HG03066 (cell line): Measurements from ENCODE around the gene ABLIM2.
"Not testable (repeated sequence)": the region's sequence is repeated elsewhere in the genome, so short reads cannot be mapped to it uniquely, and the experiment has no call there.

Source experiments
- ATAC-seq: cut with Tn5 transposase; IDR thresholded peaks from one replicate; pipeline ENCODE4 v1.9.1; 2021; ENCODE audit warnings: low read depth; ENCODE audit not compliant: unreplicated experiment

Gene ABLIM2

GRCh38 chr4:7955393-7955792 is 203.2 kb downstream of the ABLIM2 start:
- no peak for ATAC-seq

DNA sequence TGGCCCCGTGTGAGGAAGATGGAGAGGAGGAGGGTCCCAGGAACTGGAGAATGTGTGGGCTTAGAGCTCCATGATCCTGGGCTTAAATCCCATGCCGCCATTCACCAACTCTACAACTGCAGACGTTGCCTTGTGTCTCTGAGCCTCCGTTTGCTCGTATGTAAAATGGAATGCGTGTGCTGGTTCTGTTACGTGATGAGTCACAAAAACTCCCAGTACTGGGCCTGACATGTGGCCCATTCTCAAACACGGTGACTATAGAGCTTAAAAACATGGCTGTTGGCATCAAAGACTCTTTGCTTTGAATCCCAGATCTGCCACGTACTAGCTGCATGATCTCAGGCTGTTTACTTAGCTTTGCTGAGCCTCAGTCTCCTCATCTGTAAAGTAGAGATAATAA is 206.0 kb downstream of the ABLIM2 start:
- no peak for ATAC-seq

- no peak for ATAC-seq
These were observed 208.1 kb downstream of the ABLIM2 start for GRCh38 chr4:7950301-7951092.

DNA sequence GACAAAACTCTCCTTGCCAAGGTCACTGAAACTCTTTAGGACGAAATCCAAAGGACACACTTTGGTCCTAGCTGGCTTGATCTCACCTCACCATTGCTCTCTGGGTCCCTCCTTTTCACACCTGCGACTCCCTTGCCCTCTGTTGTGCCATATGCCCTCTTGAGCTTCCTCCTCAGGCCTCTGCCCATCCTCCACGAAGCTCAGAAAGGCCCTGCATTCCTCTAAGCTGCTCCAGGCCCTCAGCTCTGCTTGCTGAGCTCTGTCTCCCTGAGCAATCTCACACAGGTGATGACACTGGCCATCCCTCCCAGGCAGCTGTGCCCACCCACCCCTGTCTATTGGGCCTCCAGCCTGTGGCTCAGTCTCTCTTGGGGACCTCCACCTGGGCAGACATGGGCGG is 208.9 kb downstream of the ABLIM2 start:
- ATAC-seq: no peak

GRCh38 chr4:7947927-7948326 is 210.7 kb downstream of the ABLIM2 start:
- no peak for ATAC-seq

DNA sequence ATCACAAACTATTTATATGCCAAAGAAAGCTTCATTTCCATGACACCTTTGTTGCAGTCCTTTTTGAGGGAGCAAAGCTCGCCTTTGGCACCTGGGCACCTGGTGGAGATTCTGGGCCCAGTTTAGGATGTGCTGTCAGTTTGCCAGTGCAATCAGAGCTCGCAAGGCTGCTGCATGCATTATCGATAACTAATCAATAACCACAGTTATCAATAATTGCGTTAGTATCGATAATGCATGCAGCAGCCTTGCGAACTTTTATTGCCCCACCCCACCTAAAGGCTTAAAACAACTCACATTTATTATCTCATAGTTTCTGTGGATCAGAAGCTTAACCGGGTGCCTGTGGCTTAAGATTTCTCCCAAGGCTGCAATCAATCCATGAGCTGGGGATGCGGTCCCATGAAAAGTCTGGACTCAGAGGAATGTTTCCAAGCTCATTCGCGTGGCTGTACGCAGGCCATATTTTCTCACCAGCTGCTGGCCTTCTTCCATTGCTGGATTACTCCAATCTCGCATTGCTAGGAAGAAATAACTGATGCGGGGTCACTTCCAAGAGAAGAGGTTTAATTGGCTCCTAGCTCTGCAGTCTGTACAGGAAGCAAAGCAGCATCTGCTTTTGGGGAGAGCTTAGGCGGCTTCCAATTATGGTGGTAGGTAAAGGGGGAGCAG is 212.8 kb downstream of the ABLIM2 start:
- no peak for ATAC-seq

- ATAC-seq: no peak
These were observed 213.9 kb downstream of the ABLIM2 start for GRCh38 chr4:7944599-7945220.

- ATAC-seq: not testable (repeated sequence)
These were observed 214.9 kb downstream of the ABLIM2 start for GRCh38 chr4:7943688-7944087.

GRCh38 chr4:7943211-7943610 is 215.4 kb downstream of the ABLIM2 start:
- ATAC-seq: no peak

- ATAC-seq: no peak
These were observed 216.6 kb downstream of the ABLIM2 start for GRCh38 chr4:7941965-7942496.

DNA sequence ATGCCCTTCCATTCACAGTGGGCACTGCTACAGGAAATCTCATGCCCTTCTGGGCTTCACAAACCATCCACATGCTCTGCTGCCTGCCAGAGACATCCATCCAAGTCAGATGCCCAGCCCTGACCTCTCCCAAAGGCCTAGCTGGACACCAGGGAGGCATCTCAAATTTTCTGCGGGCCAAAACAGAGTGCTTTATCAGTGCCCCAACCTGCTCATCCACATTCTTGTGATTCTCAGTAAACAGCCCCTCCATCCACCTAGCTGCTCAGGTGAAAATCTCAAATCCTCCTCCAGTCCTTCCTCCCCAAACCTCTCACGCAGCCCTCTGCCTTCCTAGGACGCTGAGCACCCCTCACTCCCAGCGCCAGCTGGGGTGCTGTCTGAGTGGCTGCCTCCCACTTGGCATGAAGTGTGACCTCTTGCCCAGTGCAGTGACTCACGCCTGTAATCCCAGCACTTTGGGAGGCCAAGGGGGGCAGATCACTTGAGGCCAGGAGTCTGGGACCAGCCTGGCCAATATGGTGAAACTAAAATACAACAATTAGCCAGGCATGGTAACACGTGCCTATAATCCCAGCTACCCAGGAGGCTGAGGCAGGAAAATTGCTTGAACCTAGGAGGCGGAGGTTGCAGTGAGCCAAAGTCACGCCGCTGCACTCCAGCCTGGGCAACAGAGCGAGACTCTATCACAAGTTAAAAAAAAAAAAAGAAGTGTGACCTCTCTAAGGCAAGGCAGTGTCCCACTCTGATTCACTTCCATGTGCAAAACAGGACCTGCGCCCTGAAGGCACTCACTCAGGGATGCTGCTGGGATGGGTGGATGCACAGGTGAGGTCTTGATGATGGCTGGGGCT is 217.3 kb downstream of the ABLIM2 start:
- no peak for ATAC-seq

DNA sequence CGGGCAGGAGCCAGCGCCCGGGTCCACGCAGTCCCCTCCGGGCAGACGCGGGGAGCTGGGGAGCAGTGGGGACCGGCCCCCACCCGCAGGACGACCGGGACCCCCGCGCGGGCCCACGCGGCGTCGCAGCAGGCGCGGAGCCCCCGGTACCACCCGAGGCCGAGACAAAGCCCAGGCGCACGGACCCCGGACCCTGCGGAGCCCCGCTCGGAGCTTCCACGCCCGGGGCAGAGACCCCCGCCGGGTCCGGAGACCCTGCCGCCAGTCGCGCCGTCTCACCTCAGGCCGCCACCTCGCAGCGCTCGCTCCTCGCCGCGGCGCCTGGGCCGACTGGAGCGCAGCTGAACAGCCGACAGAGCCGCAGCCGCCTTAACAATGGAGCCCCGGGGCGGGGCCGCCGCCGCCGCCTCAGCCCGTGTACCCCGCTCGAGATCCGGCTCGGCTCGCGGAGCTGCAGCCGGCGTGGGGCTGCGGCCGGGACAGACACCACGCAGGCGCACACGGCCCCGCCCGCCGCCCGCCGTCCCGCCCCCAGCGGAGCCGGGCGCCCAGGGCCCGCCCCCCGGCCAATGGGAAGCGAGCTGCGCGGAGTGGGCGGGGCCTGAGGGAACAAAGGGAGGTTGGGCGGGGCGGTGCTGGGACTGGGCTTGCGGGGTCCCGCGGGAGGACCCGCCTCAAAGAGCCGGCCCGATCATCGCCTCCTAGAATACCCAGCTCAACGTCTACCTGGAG is 219.1 kb downstream of the ABLIM2 start, which contains the start of gene AFAP1:
Gene AFAP1 (minus strand): TSS at position 485 of the 732 bp plus-strand sequence. CDS start 67,783 bp downstream, outside the sequence.
- peak; percentile 84 for ATAC-seq

DNA sequence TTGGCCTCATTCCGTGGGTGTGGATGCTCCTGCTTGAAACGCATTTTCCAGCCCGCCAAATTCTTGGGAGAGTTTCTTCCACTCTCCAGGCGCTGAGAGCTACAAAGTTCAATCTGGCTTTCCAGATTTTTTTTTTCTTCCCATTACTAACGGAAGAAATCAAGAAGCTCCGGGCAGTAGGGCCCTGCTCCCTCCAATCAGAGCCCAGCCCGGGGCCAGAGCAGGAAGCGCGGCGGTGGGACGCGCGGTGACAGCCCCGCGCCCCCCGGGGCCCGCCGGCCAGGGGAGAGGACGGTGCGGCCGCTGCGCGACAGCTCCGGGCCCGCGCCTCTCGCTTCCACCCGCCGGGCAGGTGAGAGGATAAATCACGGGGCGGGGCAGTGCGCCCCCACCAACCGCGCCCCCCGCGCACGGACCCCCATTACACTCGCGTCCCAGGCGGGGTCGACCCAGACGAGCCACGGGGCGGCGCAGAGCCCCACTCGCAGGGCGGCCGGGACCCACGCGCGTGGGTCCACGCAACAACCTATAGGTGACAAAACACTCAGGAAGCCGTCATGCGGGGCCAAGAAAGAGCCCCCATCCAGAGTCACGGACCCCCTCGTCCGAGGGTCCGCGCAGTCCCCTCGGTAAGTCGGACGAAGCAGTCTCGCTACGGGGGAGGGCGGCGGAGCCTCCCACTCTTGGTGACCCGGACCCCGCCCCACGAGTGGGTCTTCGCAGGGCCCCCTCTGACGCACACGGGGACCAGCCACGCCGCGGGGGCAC is 219.8 kb downstream of the ABLIM2 start:
- no peak for ATAC-seq

DNA sequence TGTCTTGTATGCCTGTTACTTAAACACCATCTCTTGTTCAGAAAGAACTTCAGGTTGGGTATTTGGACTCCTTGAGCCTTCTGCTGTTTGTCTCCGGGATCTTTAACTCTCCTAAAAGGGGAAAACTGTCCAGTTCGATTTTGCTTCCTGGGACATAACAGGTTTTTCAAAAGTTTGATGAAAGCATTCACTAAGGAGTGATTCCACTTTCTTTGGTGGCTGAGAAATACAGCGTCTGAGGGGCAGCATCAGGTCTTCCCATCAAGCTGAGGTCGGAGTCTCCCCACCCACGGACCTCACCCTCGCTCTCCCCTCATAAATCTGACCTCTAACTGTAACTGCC is 220.4 kb downstream of the ABLIM2 start:
- ATAC-seq: no peak

DNA sequence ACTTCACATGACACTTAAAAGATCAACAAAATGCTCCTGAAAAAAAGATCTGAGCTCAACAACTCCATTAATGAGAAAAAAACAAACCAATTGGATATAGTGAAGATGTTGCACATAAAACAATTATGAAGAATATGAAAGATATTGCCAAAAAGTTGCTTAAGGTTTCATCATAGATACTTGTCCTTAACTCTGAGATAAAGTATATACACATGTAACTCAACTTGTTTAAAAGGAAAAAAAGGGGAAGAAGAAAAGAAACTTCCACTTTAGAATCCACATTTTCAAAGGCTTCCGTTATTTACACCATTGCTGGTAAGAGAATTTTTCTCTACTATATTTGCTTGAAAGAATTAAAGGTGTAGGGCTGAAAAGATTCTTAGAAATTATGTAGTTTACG is 221.6 kb downstream of the ABLIM2 start:
- ATAC-seq: no peak

- no peak for ATAC-seq
These were observed 224.7 kb downstream of the ABLIM2 start for GRCh38 chr4:7933651-7934510.

GRCh38 chr4:7932287-7932686 is 226.3 kb downstream of the ABLIM2 start:
- ATAC-seq: no peak
